ENCODE measurements around the gene DDB1.

The DDB1 gene

GRCh38 chr11:61327669-61328071 lies 5.2 kb downstream of the DDB1 start:
- Histone ChIP-seq H3K79me2 (ENCODE audit: control insufficient read depth, insufficient read depth, low read length, poor library complexity) (peaks cover 14% of the 10 kb centered on the region), H3K79me1 (ENCODE audit: low read length) (peaks cover 6% of the 10 kb centered on the region), H3K14ac (ENCODE audit: low read length) (no peak overlapping the region), H2BK5ac (ENCODE audit: low read depth, low read length, poor library complexity) (no peak overlapping the region), H3K18ac (ENCODE audit: low read length) (no peak overlapping the region), H3K4me2 (ENCODE audit: low read length) (no peak overlapping the region), H3K36me3 (ENCODE audit: control insufficient read depth in 1 of 2, insufficient read depth in 2 of 2, low read length in 2 of 2) (peaks cover 27 to 42% of the 10 kb centered on the region in 2 experiments), H2AFZ (ENCODE audit: insufficient read depth, low read length, poor library complexity) (no peak overlapping the region), H3K9me3 (ENCODE audit: insufficient read depth, low read depth, low read length) (peaks cover 2% of the 10 kb centered on the region), H4K8ac (ENCODE audit: low read depth, low read length) (no peak overlapping the region), H3K9ac (ENCODE audit: low read length) (no peak overlapping the region), H3K27ac (ENCODE audit: low read depth, low read length) (no peak overlapping the region), H3K4me1 (ENCODE audit: control insufficient read depth in 1 of 2, insufficient read depth in 2 of 2, low read length in 2 of 2) (peaks cover 8 to 12% of the 10 kb centered on the region in 2 experiments), H2BK120ac (ENCODE audit: insufficient read depth, low read length, poor library complexity) (no peak overlapping the region), H2BK12ac (ENCODE audit: low read length) (no peak overlapping the region), H4K91ac (ENCODE audit: low read depth, low read length) (no peak overlapping the region), H3K23ac (ENCODE audit: low read length) (no peak overlapping the region), H3K4ac (ENCODE audit: low read depth, low read length) (no peak overlapping the region), H4K12ac (ENCODE audit: low read depth, low read length) (no peak overlapping the region), H2AK5ac (ENCODE audit: low read length) (no peak overlapping the region), H3K27me3 (ENCODE audit: insufficient read depth, low read length) (no peaks in the 10 kb centered on the region), H3K4me3 (ENCODE audit: low read depth, low read length) (no peak overlapping the region)
- DNase-seq, result peak; percentile 49 to 82

DNA sequence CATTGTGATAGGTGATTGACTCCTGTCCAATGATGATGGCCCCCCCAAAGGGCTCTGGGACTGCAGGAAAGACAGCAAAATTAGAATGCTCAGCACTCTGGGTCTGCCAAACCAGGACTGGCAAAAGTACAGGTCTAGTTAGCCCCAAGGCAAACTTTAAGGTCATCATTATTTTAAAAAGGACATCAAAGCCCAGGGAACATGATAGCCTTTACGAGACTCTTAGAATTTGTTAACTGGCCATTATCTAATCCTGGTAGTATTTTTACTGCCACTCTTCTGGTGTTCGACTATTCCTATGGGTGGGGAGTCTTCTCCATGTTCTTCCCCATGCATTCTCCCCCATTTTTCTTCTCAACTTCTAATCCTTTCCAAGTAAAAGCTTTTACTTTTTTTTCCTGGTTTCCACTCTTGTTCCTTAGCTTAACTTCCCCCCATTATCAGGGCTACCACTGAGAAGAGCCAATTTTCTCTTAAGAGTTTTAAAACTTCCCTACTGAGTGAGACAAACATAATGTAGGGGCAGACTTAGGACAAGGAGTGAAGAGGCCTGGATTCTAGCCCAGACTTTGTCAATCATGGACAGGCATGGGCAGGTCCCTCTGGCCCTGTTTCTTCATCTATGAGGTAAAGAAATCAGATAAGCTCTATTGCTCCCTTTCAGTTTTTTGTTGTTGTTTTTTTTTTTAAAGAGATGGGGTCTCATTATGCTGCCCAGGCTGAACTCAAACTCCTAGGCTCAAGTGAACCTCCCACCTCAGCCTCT lies 7.1 kb downstream of the DDB1 start:
- H3K27me3 ChIP-seq (ENCODE audit: insufficient read depth, low read length), result no peaks in the 10 kb centered on the region
- H3K18ac ChIP-seq (ENCODE audit: low read length), result no peak overlapping the region
- peaks cover 31 to 58% of the 10 kb centered on the region in 2 experiments for H3K36me3 ChIP-seq (ENCODE audit: control insufficient read depth in 1 of 2, insufficient read depth in 2 of 2, low read length in 2 of 2)
- no peak overlapping the region for H4K8ac ChIP-seq (ENCODE audit: low read depth, low read length)
- H3K9me3 ChIP-seq (ENCODE audit: insufficient read depth, low read depth, low read length), result no peaks in the 10 kb centered on the region
- no peak overlapping the region for H3K4me3 ChIP-seq (ENCODE audit: low read depth, low read length)
- H3K9ac ChIP-seq (ENCODE audit: low read length), result no peak overlapping the region
- no peak overlapping the region for H2BK5ac ChIP-seq (ENCODE audit: low read depth, low read length, poor library complexity)
- no peak overlapping the region for H3K14ac ChIP-seq (ENCODE audit: low read length)
- no peak overlapping the region for H3K4ac ChIP-seq (ENCODE audit: low read depth, low read length)
- H3K4me1 ChIP-seq (ENCODE audit: control insufficient read depth in 1 of 2, insufficient read depth in 2 of 2, low read length in 2 of 2), result peaks cover 3 to 11% of the 10 kb centered on the region in 2 experiments
- no CpG with 5 or more reads among the region's 2 CpGs for WGBS (ENCODE audit: extremely low coverage, insufficient coverage, insufficient read length)
- no peak overlapping the region for H2AK5ac ChIP-seq (ENCODE audit: low read length)
- no peak overlapping the region for H2AFZ ChIP-seq (ENCODE audit: insufficient read depth, low read length, poor library complexity)
- H4K91ac ChIP-seq (ENCODE audit: low read depth, low read length), result no peak overlapping the region
- no peak overlapping the region for H3K23ac ChIP-seq (ENCODE audit: low read length)
- no peak overlapping the region for H2BK12ac ChIP-seq (ENCODE audit: low read length)
- H3K4me2 ChIP-seq (ENCODE audit: low read length), result no peak overlapping the region
- no peak overlapping the region for H3K27ac ChIP-seq (ENCODE audit: low read depth, low read length)
- no peak overlapping the region for H4K12ac ChIP-seq (ENCODE audit: low read depth, low read length)
- peaks cover 2% of the 10 kb centered on the region for H3K79me1 ChIP-seq (ENCODE audit: low read length)
- H3K79me2 ChIP-seq (ENCODE audit: control insufficient read depth, insufficient read depth, low read length, poor library complexity), result no peaks in the 10 kb centered on the region
- no peak overlapping the region for H2BK120ac ChIP-seq (ENCODE audit: insufficient read depth, low read length, poor library complexity)
- no peak for DNase-seq

DNA sequence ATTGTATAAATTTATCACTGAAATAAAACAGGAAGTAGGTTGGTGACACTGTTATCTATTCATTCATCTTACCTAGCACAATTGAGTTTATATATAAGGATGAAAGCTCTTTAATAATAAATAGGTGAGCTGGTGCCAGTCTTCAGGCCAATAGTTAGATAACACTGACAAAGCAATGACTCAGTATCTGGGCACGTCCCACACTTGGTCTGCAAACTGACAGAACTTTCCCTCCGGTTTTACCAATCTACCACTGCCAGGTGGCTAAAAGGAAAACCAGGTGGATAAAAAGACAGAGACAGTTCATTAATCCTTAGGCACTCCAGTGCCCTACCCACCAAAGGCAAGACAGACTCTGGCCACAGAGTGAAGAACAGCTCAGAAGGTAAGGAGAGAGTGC lies 17.6 kb downstream of the DDB1 start:
- Histone ChIP-seq H2BK12ac (ENCODE audit: low read length) (no peak overlapping the region), H2AK5ac (ENCODE audit: low read length) (no peak overlapping the region), H3K4ac (ENCODE audit: low read depth, low read length) (no peak overlapping the region), H3K4me1 (ENCODE audit: control insufficient read depth in 1 of 2, insufficient read depth in 2 of 2, low read length in 2 of 2) (no peaks in the 10 kb centered on the region), H2BK120ac (ENCODE audit: insufficient read depth, low read length, poor library complexity) (no peak overlapping the region), H2AFZ (ENCODE audit: insufficient read depth, low read length, poor library complexity) (no peak overlapping the region), H2BK5ac (ENCODE audit: low read depth, low read length, poor library complexity) (no peak overlapping the region), H4K12ac (ENCODE audit: low read depth, low read length) (no peak overlapping the region), H4K91ac (ENCODE audit: low read depth, low read length) (no peak overlapping the region), H3K79me2 (ENCODE audit: control insufficient read depth, insufficient read depth, low read length, poor library complexity) (no peaks in the 10 kb centered on the region), H3K23ac (ENCODE audit: low read length) (no peak overlapping the region), H3K9ac (ENCODE audit: low read length) (no peak overlapping the region), H3K4me3 (ENCODE audit: low read depth, low read length) (no peak overlapping the region), H3K79me1 (ENCODE audit: low read length) (no peaks in the 10 kb centered on the region), H3K18ac (ENCODE audit: low read length) (no peak overlapping the region), H3K9me3 (ENCODE audit: insufficient read depth, low read depth, low read length) (no peaks in the 10 kb centered on the region), H3K27me3 (ENCODE audit: insufficient read depth, low read length) (no peaks in the 10 kb centered on the region), H4K8ac (ENCODE audit: low read depth, low read length) (no peak overlapping the region), H3K14ac (ENCODE audit: low read length) (no peak overlapping the region), H3K27ac (ENCODE audit: low read depth, low read length) (no peak overlapping the region), H3K36me3 (ENCODE audit: control insufficient read depth in 1 of 2, insufficient read depth in 2 of 2, low read length in 2 of 2) (peaks cover 56 to 69% of the 10 kb centered on the region in 2 experiments), H3K4me2 (ENCODE audit: low read length) (no peak overlapping the region)
- no CpG with 5 or more reads among the region's 2 CpGs for WGBS (ENCODE audit: extremely low coverage, insufficient coverage, insufficient read length)
- DNase-seq, result no peak

DNA sequence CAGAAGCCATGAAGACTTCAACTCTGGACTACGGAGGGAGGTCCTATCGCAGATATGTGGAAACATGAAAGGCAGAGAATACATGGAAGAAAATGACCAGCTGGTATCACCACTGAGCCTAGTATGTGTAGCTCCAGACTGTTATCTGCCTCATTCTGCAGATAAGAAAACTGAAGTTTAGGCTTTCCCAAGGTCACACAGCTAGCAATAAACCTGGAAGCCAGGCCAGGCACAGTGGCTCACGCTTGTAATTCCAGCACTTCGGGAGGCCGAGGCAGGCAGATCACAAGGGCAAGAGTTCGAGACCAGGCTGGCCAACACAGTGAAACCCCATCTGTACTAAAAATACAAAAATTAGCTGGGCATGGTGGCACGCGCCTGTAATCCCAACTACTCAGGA lies 22.2 kb downstream of the DDB1 start:
- Histone ChIP-seq H2BK12ac (ENCODE audit: low read length) (no peak overlapping the region), H3K14ac (ENCODE audit: low read length) (no peak overlapping the region), H2BK120ac (ENCODE audit: insufficient read depth, low read length, poor library complexity) (no peak overlapping the region), H3K4me1 (ENCODE audit: control insufficient read depth in 1 of 2, insufficient read depth in 2 of 2, low read length in 2 of 2) (peaks cover 0 to 4% of the 10 kb centered on the region in 2 experiments), H3K4me2 (ENCODE audit: low read length) (no peak overlapping the region), H3K79me1 (ENCODE audit: low read length) (no peaks in the 10 kb centered on the region), H2BK5ac (ENCODE audit: low read depth, low read length, poor library complexity) (no peak overlapping the region), H4K12ac (ENCODE audit: low read depth, low read length) (no peak overlapping the region), H2AK5ac (ENCODE audit: low read length) (no peak overlapping the region), H4K91ac (ENCODE audit: low read depth, low read length) (no peak overlapping the region), H3K36me3 (ENCODE audit: control insufficient read depth in 1 of 2, insufficient read depth in 2 of 2, low read length in 2 of 2) (peaks cover 55 to 88% of the 10 kb centered on the region in 2 experiments), H3K27ac (ENCODE audit: low read depth, low read length) (no peak overlapping the region), H2AFZ (ENCODE audit: insufficient read depth, low read length, poor library complexity) (no peak overlapping the region), H3K27me3 (ENCODE audit: insufficient read depth, low read length) (no peaks in the 10 kb centered on the region), H3K9me3 (ENCODE audit: insufficient read depth, low read depth, low read length) (peaks cover 2% of the 10 kb centered on the region), H3K18ac (ENCODE audit: low read length) (no peak overlapping the region), H3K4ac (ENCODE audit: low read depth, low read length) (no peak overlapping the region), H4K8ac (ENCODE audit: low read depth, low read length) (no peak overlapping the region), H3K4me3 (ENCODE audit: low read depth, low read length) (no peak overlapping the region), H3K79me2 (ENCODE audit: control insufficient read depth, insufficient read depth, low read length, poor library complexity) (no peaks in the 10 kb centered on the region), H3K23ac (ENCODE audit: low read length) (no peak overlapping the region), H3K9ac (ENCODE audit: low read length) (no peak overlapping the region)
- DNase-seq, result no peak
- no CpG with 5 or more reads among the region's 8 CpGs for WGBS (ENCODE audit: extremely low coverage, insufficient coverage, insufficient read length)

Measured in trophoblast cell (in vitro differentiated cells and primary cell).